Measurements from ENCODE around the gene BCLAF3.

DNA sequence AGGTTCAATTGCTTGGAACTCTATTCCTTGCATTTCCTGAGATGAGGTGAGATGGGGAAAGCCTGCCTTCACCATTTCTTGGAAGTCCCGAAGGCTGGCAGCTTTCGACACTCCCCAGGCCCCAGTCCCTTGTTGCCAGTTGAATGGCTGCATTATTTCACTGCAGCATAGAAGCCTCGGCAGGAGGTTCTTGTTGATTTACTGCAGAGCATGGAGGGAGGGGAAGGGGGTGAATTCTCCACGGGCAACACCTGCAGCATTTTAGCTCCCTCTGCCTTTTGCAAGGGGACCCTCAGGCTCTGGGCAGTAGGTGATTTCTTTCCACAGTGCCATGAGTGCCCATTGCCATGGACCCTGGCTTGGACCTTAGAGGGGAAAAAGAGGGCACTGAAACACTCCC is 10.7 kb upstream of the BCLAF3 start:
- TF ChIP-seq, protein P1, sequence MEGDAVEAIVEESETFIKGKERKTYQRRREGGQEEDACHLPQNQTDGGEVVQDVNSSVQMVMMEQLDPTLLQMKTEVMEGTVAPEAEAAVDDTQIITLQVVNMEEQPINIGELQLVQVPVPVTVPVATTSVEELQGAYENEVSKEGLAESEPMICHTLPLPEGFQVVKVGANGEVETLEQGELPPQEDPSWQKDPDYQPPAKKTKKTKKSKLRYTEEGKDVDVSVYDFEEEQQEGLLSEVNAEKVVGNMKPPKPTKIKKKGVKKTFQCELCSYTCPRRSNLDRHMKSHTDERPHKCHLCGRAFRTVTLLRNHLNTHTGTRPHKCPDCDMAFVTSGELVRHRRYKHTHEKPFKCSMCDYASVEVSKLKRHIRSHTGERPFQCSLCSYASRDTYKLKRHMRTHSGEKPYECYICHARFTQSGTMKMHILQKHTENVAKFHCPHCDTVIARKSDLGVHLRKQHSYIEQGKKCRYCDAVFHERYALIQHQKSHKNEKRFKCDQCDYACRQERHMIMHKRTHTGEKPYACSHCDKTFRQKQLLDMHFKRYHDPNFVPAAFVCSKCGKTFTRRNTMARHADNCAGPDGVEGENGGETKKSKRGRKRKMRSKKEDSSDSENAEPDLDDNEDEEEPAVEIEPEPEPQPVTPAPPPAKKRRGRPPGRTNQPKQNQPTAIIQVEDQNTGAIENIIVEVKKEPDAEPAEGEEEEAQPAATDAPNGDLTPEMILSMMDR (IDR thresholded peaks at IDR 0.05) = no peak
- TF ChIP-seq POLR2A (IDR thresholded peaks at IDR 0.05) = no peak
